Measurements from ENCODE around the gene GPR160.

Gene GPR160

DNA sequence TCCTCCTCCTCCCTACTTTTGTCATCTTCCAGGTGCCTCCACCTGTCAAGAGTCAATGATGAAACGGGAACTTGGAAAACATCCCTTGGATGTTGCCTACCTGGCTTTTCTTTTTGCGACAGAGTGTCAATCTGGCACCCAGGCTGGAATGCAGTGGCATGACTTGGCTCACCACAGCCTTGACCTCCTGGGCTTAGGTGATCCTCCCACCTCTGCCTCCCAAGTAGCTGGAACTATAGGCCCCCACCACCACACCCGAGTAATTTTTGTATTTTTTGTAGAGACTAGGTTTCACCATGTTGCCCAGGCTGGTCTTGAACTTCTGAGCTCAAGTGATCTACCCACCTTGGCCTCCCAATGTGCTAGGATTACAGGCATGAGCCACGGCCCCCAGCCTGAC lies 42.8 kb downstream of the GPR160 start:
- Histone ChIP-seq H3K4me1 (peaks cover 21% of the 10 kb centered on the region), H4K20me1 (no peaks in the 10 kb centered on the region), H3K27ac (no peak overlapping the region), H3K9ac (no peak overlapping the region), H3K4me3 (no peak overlapping the region), H3K27me3 (no peaks in the 10 kb centered on the region), H3K9me3 (no peaks in the 10 kb centered on the region), H3K36me3 (peaks cover 7% of the 10 kb centered on the region; the same call in 1 of the 2 replicates), H3K4me2 (no peak overlapping the region)
- no peak for TF ChIP-seq Cebpa-rat (IDR thresholded peaks at IDR 0.05)

DNA sequence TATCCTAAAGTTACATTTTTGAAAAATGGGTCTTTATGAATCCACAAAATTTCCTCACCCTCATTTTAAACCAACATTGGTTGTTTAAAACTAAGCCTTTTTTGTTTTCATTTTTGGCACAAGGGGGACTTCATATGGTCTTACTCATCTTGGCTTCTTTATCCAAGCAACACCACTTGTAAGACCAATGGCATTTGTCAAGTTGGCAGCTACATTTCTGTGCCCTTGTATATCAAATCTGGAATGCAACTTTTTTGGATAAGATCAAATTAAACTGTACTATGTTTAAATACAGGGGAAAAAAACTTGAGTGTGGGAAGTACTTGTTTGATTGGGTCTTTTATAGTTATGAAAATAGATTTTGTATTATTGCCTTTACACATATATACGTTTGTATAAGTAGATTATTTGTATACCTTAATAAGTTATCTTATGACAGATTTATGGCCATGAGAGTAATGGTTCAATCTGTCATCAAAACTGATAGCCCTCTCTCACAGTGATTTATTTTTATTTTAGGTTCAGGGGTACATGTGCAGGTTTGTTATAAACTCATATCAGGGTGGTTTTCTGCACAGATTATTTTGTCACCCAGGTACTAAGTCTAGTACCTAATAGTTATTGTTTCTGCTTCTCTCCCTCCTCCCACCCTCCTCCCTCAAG lies 43.4 kb downstream of the GPR160 start:
- H3K36me3 ChIP-seq: peaks cover 11% of the 10 kb centered on the region
- no peaks in the 10 kb centered on the region for H3K9me3 ChIP-seq
- no peak overlapping the region for H3K4me2 ChIP-seq
- H3K4me1 ChIP-seq: peaks cover 21% of the 10 kb centered on the region
- TF ChIP-seq Cebpa-rat (IDR thresholded peaks at IDR 0.05): no peak
- no peaks in the 10 kb centered on the region for H3K27me3 ChIP-seq
- no peak overlapping the region for H3K27ac ChIP-seq
- no peaks in the 10 kb centered on the region for H4K20me1 ChIP-seq
- no peak overlapping the region for H3K4me3 ChIP-seq
- H3K9ac ChIP-seq: no peak overlapping the region

GRCh38 chr3:170083343-170083742 lies 45.5 kb downstream of the GPR160 start:
- no peaks in the 10 kb centered on the region for H3K27me3 ChIP-seq
- H3K4me2 ChIP-seq: no peak overlapping the region
- H4K20me1 ChIP-seq: no peaks in the 10 kb centered on the region
- no peak overlapping the region for H3K27ac ChIP-seq
- peaks cover 2% of the 10 kb centered on the region; the same call in 1 of the 2 replicates for H3K4me1 ChIP-seq
- peaks cover 18% of the 10 kb centered on the region for H3K36me3 ChIP-seq
- no peak overlapping the region for H3K9ac ChIP-seq
- TF ChIP-seq Cebpa-rat (IDR thresholded peaks at IDR 0.05): no peak
- no peak overlapping the region for H3K4me3 ChIP-seq
- H3K9me3 ChIP-seq: no peaks in the 10 kb centered on the region

DNA sequence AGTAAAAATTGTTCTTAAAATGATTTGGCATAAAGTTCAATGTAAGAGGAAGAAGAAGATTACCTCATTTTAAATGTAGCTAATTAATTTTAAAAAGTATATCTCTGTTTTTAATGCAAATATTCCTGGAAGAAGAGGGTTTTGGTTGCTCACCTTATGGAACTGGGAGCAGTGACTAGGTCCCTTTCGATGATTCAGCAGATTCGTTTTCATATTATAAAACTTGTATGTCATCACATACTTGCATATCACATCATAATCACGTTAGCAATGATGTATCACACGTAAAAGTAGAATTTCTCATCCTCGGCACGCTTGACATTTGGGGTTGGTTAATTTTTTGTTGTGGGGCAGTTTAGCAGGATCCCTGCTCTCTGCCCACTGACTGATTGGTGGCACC lies 47.6 kb downstream of the GPR160 start:
- Histone ChIP-seq H4K20me1 (no peaks in the 10 kb centered on the region), H3K27me3 (no peaks in the 10 kb centered on the region), H3K4me3 (no peak overlapping the region), H3K4me1 (no peaks in the 10 kb centered on the region), H3K9me3 (no peaks in the 10 kb centered on the region), H3K4me2 (no peak overlapping the region), H3K27ac (no peak overlapping the region), H3K9ac (no peak overlapping the region), H3K36me3 (peaks cover 27% of the 10 kb centered on the region)
- TF ChIP-seq Cebpa-rat (IDR thresholded peaks at IDR 0.05): no peak

DNA sequence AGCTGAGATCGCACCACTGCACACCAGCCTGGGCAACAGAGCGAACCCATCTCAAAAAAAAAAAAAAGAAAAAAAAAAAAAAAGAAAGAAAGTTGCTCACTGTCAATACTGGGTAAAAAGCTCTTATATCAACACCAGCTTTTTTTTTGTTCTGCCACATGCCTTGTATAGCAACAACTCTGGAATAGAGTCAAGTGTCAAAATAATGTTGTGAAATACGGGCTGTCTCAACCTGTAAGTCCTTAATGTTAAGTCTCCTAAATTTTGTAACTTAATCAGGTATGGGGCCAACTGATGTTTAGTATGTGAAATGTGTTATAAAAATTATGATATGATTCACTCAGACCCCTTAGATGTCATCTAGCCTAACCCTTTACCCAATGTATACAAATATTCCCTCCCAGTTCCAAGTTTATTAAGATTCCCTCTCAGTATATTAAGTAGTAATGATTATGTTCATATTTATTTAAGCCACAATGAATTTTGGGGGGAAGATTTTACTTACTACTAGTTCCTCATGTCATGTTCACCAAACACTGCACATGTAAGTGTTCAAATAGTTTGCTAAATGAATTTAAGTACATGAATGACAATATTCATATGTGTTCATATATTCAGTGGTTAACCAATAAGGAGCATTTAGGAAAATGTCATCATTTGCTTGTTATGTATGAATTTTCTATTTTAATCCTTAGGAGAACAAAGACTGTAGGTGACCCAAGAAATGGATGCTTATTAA lies 52.2 kb downstream of the GPR160 start:
- Histone ChIP-seq H3K9ac (no peak overlapping the region), H3K4me2 (no peak overlapping the region), H3K36me3 (peaks cover 58% of the 10 kb centered on the region), H3K9me3 (no peaks in the 10 kb centered on the region), H3K27me3 (no peaks in the 10 kb centered on the region), H4K20me1 (no peaks in the 10 kb centered on the region), H3K27ac (no peak overlapping the region), H3K4me1 (no peaks in the 10 kb centered on the region), H3K4me3 (no peak overlapping the region)
- TF ChIP-seq Cebpa-rat (IDR thresholded peaks at IDR 0.05): no peak

DNA sequence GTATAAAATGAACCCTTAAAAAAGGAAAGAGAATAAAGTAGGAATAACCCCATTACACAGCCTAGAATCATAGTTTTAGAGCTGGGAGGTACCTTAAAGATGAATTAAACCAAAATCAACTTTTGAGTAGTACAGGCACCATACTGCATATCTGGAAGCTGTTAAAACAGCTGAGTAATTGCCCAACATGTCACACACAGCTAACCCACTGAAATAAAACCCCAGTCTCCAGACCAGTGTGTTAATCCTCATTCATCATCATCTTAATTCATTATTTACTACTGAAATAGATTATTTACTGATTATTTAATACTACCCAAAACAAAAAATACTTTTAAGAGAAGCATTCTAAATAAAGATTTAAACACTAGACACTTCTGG lies 52.8 kb downstream of the GPR160 start:
- Histone ChIP-seq H3K9me3 (no peaks in the 10 kb centered on the region), H3K9ac (no peak overlapping the region), H3K27me3 (no peaks in the 10 kb centered on the region), H4K20me1 (no peaks in the 10 kb centered on the region), H3K4me2 (no peak overlapping the region), H3K4me1 (no peaks in the 10 kb centered on the region), H3K27ac (no peak overlapping the region), H3K4me3 (no peak overlapping the region), H3K36me3 (peaks cover 62% of the 10 kb centered on the region)
- TF ChIP-seq Cebpa-rat (IDR thresholded peaks at IDR 0.05): no peak

DNA sequence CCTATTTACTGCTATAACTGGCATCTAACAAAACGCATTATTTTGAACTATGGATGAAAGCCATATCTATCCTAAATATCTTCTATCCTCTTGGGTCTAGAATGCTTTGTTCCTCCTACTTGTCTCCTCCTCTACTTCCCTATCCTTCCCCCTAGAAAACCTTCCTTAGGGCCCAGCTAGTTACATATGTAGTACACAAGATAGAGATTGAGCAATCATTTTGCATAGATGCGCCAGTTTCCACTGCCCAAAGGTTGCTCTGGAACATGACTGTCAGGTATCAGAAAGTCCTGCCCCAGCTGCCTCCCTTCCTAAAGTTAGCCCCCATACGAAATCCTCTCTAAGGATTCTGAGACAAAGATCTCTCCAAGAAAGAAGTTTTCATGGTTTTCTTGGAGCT lies 55.1 kb downstream of the GPR160 start:
- H4K20me1 ChIP-seq: no peaks in the 10 kb centered on the region
- H3K4me3 ChIP-seq: no peak overlapping the region
- H3K9ac ChIP-seq: no peak overlapping the region
- TF ChIP-seq Cebpa-rat (IDR thresholded peaks at IDR 0.05): no peak
- H3K27ac ChIP-seq: no peak overlapping the region
- peaks cover 67% of the 10 kb centered on the region for H3K36me3 ChIP-seq
- H3K9me3 ChIP-seq: no peaks in the 10 kb centered on the region
- no peaks in the 10 kb centered on the region for H3K4me1 ChIP-seq
- H3K4me2 ChIP-seq: no peak overlapping the region
- H3K27me3 ChIP-seq: no peaks in the 10 kb centered on the region

- Histone ChIP-seq H3K9ac (no peak overlapping the region), H3K4me2 (no peak overlapping the region), H3K27ac (no peak overlapping the region), H3K36me3 (peaks cover 77% of the 10 kb centered on the region), H3K27me3 (no peaks in the 10 kb centered on the region), H4K20me1 (no peaks in the 10 kb centered on the region), H3K9me3 (no peaks in the 10 kb centered on the region), H3K4me1 (no peaks in the 10 kb centered on the region), H3K4me3 (no peak overlapping the region)
- TF ChIP-seq Cebpa-rat (IDR thresholded peaks at IDR 0.05): no peak
These were observed 58.0 kb downstream of the GPR160 start for GRCh38 chr3:170095771-170096170.

GRCh38 chr3:170096342-170096741 lies 58.5 kb downstream of the GPR160 start:
- no peak for TF ChIP-seq Cebpa-rat (IDR thresholded peaks at IDR 0.05)
- H3K27ac ChIP-seq: no peak overlapping the region

DNA sequence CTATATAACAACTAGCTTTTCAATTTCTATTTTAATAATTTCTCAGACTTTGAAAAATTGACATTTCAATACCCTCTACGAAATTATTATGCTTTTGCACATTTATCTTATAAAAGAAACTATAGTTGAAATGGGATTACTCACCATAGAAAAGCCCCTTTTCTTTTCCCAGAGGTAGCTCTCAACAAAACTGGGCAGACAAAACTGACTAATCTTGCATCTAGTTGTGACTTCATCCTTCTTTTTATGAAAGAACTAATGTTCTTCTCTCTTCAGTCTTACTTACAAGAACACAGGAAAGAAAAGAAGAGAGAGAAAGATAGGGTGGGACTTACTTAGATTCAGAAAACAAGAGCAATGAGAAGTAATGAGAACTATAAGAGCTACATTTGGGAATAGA lies 61.0 kb downstream of the GPR160 start:
- Histone ChIP-seq H3K27ac (no peak overlapping the region), H4K20me1 (no peaks in the 10 kb centered on the region), H3K27me3 (no peaks in the 10 kb centered on the region), H3K36me3 (peaks cover 84% of the 10 kb centered on the region), H3K4me2 (no peak overlapping the region), H3K9ac (no peak overlapping the region), H3K9me3 (no peaks in the 10 kb centered on the region), H3K4me3 (no peak overlapping the region), H3K4me1 (no peaks in the 10 kb centered on the region)
- no peak for TF ChIP-seq Cebpa-rat (IDR thresholded peaks at IDR 0.05)

More at GRCh38 chr3:170096342-170096741, 58.5 kb downstream of the GPR160 start:
- Histone ChIP-seq H3K27me3 (no peaks in the 10 kb centered on the region), H3K36me3 (peaks cover 83% of the 10 kb centered on the region), H3K4me3 (no peak overlapping the region), H4K20me1 (no peaks in the 10 kb centered on the region), H3K4me1 (no peaks in the 10 kb centered on the region), H3K4me2 (no peak overlapping the region), H3K9ac (no peak overlapping the region), H3K9me3 (no peaks in the 10 kb centered on the region)

Data from BLaER1 (cell line).